HG03558 (cell line): ENCODE results near the gene LIFR.
"Not testable (repeated sequence)": the region's sequence is repeated elsewhere in the genome, so short reads cannot be mapped to it uniquely, and the experiment has no call there.

Experiments used
- ATAC-seq: cut with Tn5 transposase; IDR thresholded peaks from one replicate; pipeline ENCODE4 v1.9.1; 2021; ENCODE audit warnings: moderate number of reproducible peaks; ENCODE audit not compliant: unreplicated experiment; ENCODE audit errors: extremely low read depth

The LIFR gene, protein sequence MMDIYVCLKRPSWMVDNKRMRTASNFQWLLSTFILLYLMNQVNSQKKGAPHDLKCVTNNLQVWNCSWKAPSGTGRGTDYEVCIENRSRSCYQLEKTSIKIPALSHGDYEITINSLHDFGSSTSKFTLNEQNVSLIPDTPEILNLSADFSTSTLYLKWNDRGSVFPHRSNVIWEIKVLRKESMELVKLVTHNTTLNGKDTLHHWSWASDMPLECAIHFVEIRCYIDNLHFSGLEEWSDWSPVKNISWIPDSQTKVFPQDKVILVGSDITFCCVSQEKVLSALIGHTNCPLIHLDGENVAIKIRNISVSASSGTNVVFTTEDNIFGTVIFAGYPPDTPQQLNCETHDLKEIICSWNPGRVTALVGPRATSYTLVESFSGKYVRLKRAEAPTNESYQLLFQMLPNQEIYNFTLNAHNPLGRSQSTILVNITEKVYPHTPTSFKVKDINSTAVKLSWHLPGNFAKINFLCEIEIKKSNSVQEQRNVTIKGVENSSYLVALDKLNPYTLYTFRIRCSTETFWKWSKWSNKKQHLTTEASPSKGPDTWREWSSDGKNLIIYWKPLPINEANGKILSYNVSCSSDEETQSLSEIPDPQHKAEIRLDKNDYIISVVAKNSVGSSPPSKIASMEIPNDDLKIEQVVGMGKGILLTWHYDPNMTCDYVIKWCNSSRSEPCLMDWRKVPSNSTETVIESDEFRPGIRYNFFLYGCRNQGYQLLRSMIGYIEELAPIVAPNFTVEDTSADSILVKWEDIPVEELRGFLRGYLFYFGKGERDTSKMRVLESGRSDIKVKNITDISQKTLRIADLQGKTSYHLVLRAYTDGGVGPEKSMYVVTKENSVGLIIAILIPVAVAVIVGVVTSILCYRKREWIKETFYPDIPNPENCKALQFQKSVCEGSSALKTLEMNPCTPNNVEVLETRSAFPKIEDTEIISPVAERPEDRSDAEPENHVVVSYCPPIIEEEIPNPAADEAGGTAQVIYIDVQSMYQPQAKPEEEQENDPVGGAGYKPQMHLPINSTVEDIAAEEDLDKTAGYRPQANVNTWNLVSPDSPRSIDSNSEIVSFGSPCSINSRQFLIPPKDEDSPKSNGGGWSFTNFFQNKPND

DNA sequence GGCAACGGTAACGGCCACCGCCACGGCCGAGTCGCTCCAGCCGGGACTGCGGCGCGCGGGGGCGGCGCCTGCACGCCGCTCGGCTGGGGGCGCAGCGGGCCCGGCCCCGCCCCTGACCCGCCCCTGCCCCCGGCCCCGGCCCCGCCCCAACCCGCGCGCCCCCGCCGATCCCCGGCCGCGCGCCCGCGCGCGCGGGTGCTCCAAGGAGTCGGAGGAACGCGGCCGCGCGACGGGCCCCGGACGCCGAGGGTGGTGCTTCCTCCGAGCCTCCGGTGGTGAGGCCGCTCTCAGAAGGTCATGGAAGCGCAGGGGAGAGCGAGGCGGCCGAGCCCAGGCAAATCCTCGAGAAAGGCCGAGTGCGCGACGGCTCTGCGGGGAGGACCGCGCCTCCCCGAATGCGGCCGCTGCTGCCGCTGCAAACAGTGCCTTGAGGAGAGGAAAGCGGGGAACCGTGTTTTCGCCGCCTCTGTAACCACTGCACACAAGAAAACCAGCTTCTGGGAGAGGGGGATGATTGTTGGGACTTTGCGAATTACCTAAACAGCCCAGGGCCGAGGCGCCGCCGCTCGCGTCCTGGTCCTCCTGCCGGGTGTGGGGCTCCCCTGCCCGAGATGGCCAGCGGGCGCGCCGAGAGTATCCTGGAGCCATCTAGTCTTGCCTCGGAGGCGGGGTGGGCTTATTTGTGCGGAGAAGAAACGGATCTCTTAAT lies at the start of gene LIFR:
Gene LIFR, minus strand, starts transcription at position 48 of the 709 bp plus-strand sequence. CDS start 25,999 bp downstream, outside the sequence.
- ATAC-seq: no peak

DNA sequence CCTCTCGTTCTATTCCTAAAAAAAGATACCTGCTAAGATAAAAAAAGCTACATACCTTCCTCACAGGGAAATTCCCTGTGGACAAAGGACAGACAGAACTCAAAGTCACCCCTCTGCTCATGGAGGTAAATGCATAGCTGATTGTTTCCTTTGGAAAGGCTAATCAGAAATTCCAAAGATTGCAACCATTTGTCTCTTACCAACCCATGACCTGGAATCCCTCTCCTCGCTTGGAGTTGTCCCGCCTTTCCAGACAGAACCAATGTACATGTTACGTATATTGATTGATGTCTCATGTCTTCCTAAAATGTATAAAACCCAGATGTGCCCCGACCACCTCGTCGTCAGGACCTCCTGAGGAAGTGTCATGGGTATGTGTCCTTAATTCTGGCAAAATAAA lies 49.2 kb upstream of the LIFR start:
- no peak for ATAC-seq

DNA sequence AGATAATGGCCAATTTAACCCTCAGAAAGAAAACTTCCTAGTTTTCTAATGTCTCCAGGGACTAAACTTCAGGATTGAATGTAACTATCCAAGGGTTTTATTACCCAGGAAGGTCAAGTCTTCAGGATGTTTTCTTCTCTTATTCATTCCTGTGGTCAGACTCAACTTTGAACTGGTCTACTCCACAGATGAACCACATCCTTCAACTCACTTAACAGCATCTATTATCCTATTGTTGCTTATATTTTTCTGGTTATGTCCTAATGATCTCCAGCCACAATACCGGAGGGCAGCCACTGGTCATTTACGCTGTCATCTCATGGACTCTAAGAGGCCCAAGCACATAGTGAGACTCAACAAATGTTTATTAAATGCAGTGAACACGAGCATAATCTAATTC lies 47.2 kb upstream of the LIFR start:
- ATAC-seq: no peak

DNA sequence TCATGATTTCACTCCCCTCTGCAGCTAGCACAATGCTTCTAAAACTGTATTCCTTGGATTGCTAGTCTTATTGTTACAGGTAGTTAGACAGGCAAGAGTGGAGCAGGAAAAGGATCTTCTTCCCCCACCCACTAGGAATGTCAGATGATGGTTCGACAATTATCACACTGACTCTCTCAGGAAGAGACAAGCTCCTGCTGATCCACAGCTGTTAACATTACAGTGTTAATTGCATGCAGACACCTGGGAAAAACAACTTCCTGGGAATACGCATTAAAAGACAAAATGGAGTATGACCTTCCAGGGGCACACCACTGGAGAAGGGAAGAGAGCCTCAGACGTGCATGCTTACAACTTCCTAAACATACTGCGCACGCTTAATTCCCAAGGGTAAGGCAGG lies 46.2 kb upstream of the LIFR start:
- no peak for ATAC-seq

DNA sequence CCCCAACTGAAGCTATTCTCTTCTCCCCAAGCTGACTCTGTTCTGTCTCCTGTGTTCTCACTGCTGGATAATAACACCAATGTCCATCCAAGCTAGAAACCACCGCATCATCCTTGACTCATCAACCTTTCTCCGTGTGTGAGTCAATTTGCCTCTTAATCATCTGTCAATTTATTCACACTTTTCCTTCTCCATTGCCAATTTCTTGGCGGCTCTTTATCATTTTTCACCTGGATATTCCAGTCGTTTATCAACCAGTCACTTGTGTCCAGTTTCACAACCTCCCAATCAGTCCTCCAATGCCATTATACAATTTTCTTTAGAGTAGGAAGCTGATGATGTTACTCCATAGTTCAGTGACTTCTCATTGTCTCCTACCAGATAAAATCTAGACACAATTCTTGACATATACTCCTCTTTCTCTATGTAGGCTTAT lies 45.4 kb upstream of the LIFR start:
- no peak for ATAC-seq

DNA sequence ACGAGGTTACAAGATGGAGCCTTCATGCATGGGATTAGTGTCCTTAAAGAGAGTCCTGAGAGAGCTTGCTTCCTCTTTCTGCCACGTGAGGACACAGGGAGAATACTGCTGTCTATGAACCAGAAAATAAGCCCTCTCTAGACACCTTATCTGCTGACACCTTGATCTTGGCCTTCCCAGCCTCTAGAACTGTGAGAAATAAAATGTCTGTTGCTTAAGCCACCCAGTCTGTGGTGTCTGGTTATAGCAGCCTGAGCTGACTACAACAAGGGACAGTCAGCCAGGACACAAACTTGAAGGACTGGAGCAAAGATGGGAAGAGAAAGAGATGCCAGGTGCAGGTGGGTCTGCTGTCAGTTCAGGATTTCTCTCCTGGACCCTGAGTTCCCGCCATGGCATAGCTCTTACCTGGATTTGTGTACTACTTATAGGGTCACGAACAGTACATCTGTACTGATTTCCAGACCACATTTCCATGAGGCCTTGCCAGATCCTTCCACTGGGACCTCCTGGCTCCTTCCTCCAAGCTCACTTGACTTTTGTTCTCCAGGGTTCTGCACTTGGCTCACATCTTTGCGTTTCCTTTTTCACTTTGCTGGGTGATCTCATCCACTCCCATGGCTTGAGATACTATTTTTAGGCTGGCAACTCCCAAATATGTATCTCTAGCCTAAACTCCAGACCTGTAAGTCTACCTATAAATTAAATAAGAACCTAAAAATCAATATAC lies 44.9 kb upstream of the LIFR start:
- no peak for ATAC-seq

DNA sequence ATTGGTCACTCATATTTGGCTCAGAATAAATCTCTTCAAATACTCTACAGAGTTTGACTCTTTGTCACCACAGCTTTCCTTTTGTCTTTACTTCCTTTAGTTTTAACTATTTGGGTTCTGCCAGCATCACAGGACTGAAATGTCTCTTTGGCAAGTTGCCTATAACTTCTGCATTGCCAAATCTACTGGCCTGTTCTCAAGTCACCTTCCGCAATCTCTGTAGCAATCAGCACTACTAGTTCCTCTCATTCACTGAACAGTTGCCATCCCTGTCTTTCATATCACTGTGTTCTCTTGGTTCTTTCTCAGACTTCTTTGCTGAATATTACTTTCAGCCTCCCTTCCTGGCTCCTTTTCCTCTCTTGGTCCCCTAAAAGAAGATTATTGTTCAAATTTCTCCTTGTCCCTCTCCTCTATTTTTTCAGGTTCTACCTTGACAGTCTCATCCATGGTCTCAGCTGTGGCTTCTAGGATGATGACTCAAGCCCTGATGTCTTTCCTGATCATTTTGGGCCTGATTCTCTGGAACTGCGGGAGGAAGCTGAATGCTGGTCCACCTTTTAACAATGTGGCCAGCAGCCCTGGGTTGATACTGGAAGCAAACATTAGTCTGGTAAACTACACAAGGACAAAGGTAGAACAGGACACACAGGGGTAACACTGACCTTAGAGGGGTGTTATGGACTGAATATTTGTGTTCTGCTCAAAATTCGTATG lies 44.0 kb upstream of the LIFR start:
- no peak for ATAC-seq

DNA sequence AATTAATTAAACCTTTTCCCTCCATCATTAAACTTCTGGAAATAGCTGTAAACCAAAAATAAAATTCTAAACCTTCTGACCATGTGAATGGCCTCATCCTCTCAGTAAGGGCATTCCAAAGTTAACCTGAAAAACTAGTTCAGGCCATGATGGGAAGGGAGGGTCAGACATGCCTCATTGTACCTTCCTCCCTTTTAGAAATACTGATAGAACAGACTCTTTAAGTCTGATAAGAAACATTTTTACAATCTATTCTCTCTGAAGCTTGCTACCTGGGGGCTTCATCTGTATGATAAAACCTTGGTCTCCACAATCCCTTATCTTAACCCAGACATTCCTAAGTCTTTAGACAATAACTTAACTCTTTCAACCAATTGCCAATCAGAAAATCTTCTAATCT lies 43.3 kb upstream of the LIFR start:
- ATAC-seq: not testable (repeated sequence)

DNA sequence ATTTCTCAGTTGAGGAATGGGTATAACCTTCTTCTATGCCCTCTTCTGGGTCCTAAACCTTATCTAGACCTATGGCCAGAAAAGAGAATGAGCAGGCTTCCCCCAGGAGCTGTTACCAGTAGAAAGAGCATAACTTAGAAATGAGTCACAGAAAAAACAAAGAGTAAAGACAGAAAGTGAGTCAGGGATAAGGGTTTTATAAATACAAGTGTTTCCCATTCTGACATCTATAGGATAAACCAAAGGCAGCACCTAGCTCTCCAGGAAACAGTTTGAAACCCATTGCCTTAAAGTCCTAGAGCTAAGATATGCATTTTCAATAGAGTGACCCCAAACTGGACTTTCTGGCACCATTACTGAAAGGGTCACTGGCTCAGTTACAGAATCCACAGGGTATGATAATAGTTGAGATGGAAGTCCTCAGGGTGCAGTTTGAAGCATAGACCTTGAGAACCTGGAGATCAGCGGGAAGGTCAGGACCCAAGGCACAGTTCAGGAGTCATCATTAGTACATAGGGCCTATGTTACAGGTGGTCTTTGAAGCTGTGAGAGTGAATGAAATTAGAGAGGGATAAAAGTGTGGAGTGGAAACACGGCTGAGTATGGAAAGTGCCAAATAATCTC lies 42.7 kb upstream of the LIFR start:
- ATAC-seq: no peak

DNA sequence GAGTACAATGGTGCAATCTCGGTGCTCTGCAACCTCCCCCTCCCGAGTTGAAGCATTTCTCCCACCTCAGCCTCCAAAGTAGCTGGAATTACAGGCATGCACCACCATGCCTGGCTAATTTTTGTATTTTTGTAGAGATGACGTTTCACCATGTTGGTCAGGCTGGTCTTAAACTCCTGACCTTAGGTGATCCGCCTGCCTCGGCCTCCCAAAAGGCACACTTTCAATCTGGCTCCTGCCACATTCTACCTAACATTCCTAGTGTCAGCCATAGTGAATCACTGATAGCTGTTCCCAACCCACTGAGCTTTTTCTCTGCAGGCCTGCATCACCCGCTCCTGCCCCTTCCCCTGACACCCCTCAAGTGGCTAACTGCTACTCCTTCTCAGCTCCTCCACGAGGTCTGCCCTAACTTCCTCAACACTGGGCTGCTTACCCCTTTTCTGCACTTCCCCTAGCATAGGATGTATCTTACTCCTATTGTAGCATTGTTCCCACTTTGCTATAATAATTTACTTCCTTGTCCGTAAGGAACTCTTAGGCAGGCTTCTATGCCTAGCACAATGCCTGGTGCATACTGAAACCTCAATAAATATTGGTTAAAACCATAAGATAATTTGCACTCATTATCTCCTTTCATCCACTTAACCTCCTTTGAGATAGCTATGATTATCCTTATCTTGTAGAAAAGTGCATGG lies 42.0 kb upstream of the LIFR start:
- no peak for ATAC-seq

DNA sequence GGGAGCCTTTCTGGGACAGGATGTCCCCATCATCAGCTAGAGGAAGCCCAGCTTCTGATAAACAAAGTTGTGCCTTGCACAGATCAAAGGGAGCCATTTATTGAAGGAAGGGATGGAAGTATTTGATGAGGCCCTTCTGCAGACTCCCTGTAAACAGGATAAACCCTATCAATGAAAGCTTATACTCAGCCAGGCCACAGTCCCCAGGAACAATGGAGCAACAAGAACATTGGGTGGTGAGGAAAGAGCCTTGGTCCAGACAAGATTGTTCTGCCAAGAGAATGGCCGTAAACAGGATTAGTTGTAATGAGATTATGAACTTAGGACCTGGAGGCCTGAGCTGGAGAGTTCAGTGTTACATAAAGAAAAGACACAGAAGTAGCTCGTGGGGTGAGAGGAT lies 40.5 kb upstream of the LIFR start:
- ATAC-seq: no peak

DNA sequence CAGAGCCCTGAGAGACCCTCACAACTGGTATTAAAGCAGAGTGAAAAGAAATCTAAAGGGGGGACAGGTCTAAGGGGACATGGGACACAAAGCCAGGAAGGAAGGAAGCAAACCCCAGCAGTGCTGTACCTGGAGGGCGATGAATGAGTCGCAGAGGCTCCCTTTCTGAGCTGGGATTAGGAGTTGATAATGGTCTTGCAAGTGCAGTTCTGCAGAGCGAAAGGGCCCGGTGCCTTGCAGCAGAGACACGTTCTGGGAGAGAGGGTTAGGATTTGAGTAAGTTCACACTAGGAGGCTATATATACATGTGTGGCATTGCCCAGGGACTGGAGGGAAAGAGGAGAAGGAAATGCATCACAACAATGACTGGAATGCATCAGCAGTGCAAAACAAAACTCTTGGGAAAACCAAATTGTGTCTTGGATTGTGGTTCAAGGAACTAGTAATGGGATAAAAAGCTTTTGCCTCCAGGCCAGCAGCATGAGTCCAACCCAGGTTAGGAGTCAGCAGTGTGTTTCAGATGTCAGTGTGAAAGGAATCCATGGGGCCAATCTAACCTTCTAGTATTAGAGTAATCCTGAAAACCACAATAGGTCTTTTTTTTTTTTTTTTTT lies 38.8 kb upstream of the LIFR start:
- no peak for ATAC-seq

DNA sequence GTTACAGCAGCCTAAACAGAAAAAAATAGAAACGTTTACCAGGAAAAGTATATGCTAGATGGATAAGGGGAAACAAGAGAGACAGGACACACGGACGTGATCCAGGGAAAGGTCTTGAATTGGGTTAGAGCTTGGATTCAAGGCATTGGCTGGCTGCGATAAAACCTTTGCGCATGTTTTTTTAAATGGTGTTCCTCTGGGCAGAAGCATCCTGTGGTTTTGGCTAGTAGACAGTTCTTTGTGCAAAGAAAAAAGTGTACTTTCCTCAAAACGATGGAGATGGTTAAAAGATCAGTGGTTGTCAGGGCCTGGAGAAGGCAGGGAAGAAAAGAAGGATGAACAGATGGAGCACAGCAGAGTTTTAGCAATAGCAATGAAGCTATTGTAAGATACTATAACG lies 37.5 kb upstream of the LIFR start:
- no peak for ATAC-seq

DNA sequence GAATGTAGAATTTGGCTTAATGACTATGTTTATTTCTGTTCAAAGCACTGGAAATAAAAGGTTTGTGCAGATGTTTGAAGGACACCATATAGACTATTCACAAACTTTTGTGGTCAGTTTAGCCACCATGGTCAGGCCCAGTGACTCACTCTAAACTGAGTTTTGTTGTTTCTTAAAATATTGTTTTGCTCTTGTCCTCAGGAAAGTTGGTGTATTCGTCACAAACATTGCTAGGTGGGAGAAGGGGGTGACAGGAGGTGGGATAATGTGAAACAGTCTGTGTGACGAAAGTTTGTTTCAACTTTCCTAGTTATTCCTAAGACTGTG lies 35.0 kb upstream of the LIFR start:
- no peak for ATAC-seq

DNA sequence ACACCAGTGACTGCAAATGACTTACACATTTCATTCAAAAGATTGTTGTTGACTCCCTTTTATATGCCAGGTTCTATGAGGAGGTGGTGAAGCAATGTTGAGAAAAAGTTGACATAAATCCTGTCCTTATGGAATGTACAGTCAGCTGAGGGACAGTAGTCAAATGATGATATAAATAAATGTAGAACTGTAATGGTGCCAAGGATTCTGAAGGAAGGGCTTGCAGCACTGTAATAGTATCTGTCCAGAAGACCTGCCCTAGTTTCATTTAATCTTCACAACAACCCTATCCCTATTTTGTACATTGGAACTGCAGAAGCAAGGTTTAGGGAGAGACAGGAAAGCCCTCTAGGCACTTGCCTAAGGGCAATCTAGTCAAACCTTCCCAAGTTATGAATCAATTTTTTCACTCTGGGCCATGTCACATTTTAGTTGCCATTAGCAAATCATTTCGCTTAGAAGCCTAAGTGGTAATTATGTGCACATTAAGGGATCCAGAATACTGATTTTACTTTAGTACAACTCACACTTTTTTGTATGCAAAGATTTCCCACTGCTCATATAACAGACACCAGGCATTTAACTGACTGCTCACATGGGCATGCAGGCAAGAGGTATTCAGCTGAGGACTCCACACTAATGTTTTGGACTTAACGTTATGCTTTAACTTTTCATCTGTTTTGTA lies 34.5 kb upstream of the LIFR start:
- ATAC-seq: no peak

DNA sequence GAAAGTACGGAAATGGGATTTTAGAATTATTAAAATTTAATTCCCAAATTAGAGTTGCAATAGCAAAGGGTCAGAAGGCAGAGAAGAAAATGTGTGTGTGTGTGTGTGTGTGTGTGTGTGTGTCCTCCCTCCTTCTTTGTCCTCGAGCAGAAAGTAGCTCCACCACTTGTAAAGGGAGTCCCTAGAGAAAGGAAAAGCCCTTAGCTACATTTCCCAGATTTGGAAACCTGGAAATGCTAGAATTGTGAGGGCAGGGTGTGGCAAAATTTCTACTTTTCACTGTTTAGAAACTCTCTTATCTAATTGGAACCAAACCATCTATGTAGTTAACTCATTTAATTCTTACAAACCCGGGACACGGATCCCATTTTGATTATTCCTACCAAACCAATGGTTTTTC lies 33.2 kb upstream of the LIFR start:
- no peak for ATAC-seq

DNA sequence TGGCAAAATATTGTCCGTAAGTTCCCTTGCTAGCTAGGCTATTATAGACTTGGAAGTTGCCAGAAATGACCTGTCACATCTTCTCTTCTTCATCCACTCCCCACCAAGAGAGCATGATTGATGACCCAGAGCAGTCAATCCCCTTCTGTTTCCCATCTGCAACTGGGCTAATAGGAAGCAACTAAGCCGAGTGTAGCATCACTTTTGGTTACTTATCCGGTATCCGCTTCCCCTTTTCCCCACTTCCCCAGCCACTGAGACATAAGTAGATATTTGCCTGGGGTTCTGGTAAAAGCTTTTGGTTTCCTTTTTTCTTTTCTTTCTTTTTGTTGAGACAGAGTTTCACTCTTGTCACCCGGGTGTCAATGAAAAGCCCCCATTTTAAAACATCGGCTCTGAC lies 29.4 kb upstream of the LIFR start:
- ATAC-seq: no peak
